Transverse colon (tissue), 4 donors: ENCODE data around the gene ERGIC3. TPM values are rescaled to one million over a fixed set of nuclear protein-coding genes. Genes with fewer than 3 reads are reported as not detected.

Experiments
- DNase-seq: peaks from one replicate; pipeline ENCODE4 v3.0.0-alpha.2; 2019
- H3K27ac ChIP-seq, 4 donors: fragments of 200-600 bp; sonication (generic); 2 replicates each; pipeline ENCODE4 v1.5.1; 2016 to 2018; ENCODE audit warnings: inconsistent platforms in 4 of 4
- H3K27me3 ChIP-seq: fragments of 200-600 bp; sonication (generic); 2 replicates; pipeline ENCODE4 v1.5.1; 2017; ENCODE audit warnings: inconsistent platforms
- H3K36me3 ChIP-seq, 4 donors: fragments of 200-600 bp; sonication (generic); 2 replicates each; pipeline ENCODE4 v1.5.1; 2017 to 2019; ENCODE audit warnings: inconsistent platforms in 4 of 4
- H3K4me1 ChIP-seq, 4 donors: fragments of 200-600 bp; sonication (generic); 2 replicates each; pipeline ENCODE4 v1.5.1; 2017 to 2020; ENCODE audit warnings: inconsistent platforms in 4 of 4
- H3K4me3 ChIP-seq, 4 donors: fragments of 200-600 bp; sonication (generic); 1 replicate in 1 of 4; 2 replicates in 3 of 4; pipeline versions ENCODE4 v1.5.1 to v1.6.1; 2017 to 2019; ENCODE audit warnings: inconsistent platforms in 4 of 4
- H3K9me3 ChIP-seq, 2 donors: fragments of 200-600 bp; sonication (generic); 2 replicates each; pipeline ENCODE4 v1.5.1; 2017 to 2019; ENCODE audit warnings: inconsistent platforms in 2 of 2
- CTCF ChIP-seq, 5 experiments: fragments of 200-600 bp in 3 of 5; fragments of 450-650 bp in 2 of 5; sonication (generic) in 3 of 5; IDR thresholded peaks; 1 replicate in 2 of 5; 2 replicates in 3 of 5; pipeline ENCODE4 v1.5.1; 2016 to 2017; ENCODE audit warnings: antibody characterized with exemption in 5 of 5, inconsistent platforms in 3 of 5, mild to moderate bottlenecking in 2 of 5, moderate library complexity in 1 of 5
- EP300 ChIP-seq: sonication (generic); formaldehyde crosslinking; IDR thresholded peaks from one replicate; pipeline ENCODE4 v1.6.1; 2017; ENCODE audit warnings: antibody characterized with exemption, low read depth
- POLR2A ChIP-seq: fragments of 450-650 bp; IDR thresholded peaks from one replicate; pipeline ENCODE4 v1.6.1; 2016; ENCODE audit warnings: antibody characterized with exemption, mild to moderate bottlenecking, moderate library complexity
- POLR2AphosphoS5 ChIP-seq, 3 donors: sonication (generic); formaldehyde crosslinking; IDR thresholded peaks; one replicate each; pipeline ENCODE4 v1.6.1; 2016; ENCODE audit warnings: antibody characterized with exemption in 3 of 3
- WGBS, 2 donors: methylation state at CpG; one replicate each; pipeline ENCODE4 v1.1.5; 2018; ENCODE audit warnings: low coverage in 1 of 2; 5-methylcytosine and 5-hydroxymethylcytosine counted together
- in situ Hi-C, 4 donors: fragments of 200-750 bp; cut with MboI; loops; one replicate each; pipeline versions ENCODE4 v1.15.0 to v1.15.1; 2017; ENCODE audit warnings: low sequenced_read_pairs in 3 of 4, low pct_ligation_motif_present in 1 of 4, low pct_unique_long_range_greater_than_20kb in 1 of 4
- intact Hi-C: fragments of 100-400 bp; cut with DNase I; formaldehyde crosslinking; loops from one replicate; pipeline ENCODE4 v1.15.1; 2023; ENCODE audit warnings: low total_unique reads
- total RNA-seq, 4 donors: library from RNA; depleted of rRNA; stranded (reverse); fragments of >200 nt; gene quantifications; one replicate each; pipeline ENCODE4 v1.1.0, GENCODE V29; 2016

Gene ERGIC3
- total RNA-seq, 4 donors from 2014 or later: 115 to 398 (median 237) TPM

GRCh38 chr20:35497780-35498189 lies 44.1 kb upstream of the ERGIC3 start:
- no peaks in the 10 kb centered on the region for H3K4me1 ChIP-seq
- TF ChIP-seq CTCF (IDR thresholded peaks at IDR 0.05) (no peak), POLR2AphosphoS5 (IDR thresholded peaks at IDR 0.05) (no peak), EP300 (no peak), POLR2A (no peak)
- peaks cover 0 to 69% (median 34%) of the 10 kb centered on the region in 4 donors for H3K36me3 ChIP-seq
- no peaks in the 10 kb centered on the region for H3K9me3 ChIP-seq
- in situ Hi-C loops (loop anchor here in 1 of 4 donors (25.0 kb wide), 1 partner anchor 390 kb away; no protein-coding TSS in a partner anchor), intact Hi-C loops (no loop called here)
- no peaks in the 10 kb centered on the region for H3K27me3 ChIP-seq
- peak; percentile 23 for DNase-seq
- 82% methylated on average over 9 of the region's 9 CpGs; no CpG with 5 or more reads in 1 of the 2 donors for WGBS, 2 donors
- H3K4me3 ChIP-seq: no peak overlapping the region
- peak overlapping the region in 3 of 4 donors; percentile 13 to 52 (median 23) for H3K27ac ChIP-seq

- intact Hi-C loops: no loop called here
- DNase-seq: no peak
- Histone ChIP-seq H3K4me1 (peaks cover 0 to 6% (median 0%) of the 10 kb centered on the region in 4 donors), H3K27me3 (no peaks in the 10 kb centered on the region), H3K27ac (no peak overlapping the region), H3K9me3 (no peaks in the 10 kb centered on the region), H3K4me3 (no peak overlapping the region), H3K36me3 (peaks cover 0 to 74% (median 32%) of the 10 kb centered on the region in 4 donors)
- 87% methylated on average over 1 of the region's 1 CpG; no CpG with 5 or more reads in 1 of the 2 donors for WGBS, 2 donors
- in situ Hi-C loops: loop anchor here in 1 of 4 donors (25.0 kb wide), 1 partner anchor 388 kb away; no protein-coding TSS in a partner anchor
- TF ChIP-seq CTCF (IDR thresholded peaks at IDR 0.05): no peak
- no peak for TF ChIP-seq EP300
- TF ChIP-seq POLR2A: no peak
- TF ChIP-seq POLR2AphosphoS5 (IDR thresholded peaks at IDR 0.05): no peak
Observed at GRCh38 chr20:35499271-35499670, 42.6 kb upstream of the ERGIC3 start.

DNA sequence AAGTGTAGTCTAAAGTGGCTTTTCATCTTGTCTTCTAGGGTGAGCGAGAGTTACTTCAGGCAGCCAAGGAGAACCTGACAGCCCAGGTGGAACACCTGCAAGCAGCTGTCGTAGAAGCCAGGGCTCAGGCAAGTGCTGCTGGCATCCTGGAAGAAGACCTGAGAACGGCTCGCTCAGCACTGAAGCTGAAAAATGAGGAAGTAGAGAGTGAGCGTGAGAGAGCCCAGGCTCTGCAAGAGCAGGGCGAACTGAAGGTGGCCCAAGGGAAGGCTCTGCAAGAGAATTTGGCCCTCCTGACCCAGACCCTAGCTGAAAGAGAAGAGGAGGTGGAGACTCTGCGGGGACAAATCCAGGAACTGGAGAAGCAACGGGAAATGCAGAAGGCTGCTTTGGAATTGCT lies 39.5 kb upstream of the ERGIC3 start:
- no peak overlapping the region for H3K27ac ChIP-seq
- WGBS, 2 donors: 83 to 84% methylated on average over 6 to 8 of the region's 8 CpGs
- intact Hi-C loops (no loop called here), in situ Hi-C loops (no loop called here)
- no peaks in the 10 kb centered on the region for H3K9me3 ChIP-seq
- TF ChIP-seq EP300: no peak
- TF ChIP-seq POLR2A: no peak
- no peak for TF ChIP-seq POLR2AphosphoS5 (IDR thresholded peaks at IDR 0.05)
- TF ChIP-seq CTCF (IDR thresholded peaks at IDR 0.05): no peak
- H3K27me3 ChIP-seq: no peaks in the 10 kb centered on the region
- H3K4me1 ChIP-seq: peaks cover 0 to 6% (median 0%) of the 10 kb centered on the region in 4 donors
- no peak overlapping the region for H3K4me3 ChIP-seq
- peak; percentile 17 for DNase-seq
- H3K36me3 ChIP-seq: peaks cover 0 to 55% (median 22%) of the 10 kb centered on the region in 4 donors

GRCh38 chr20:35503281-35503680 lies 38.6 kb upstream of the ERGIC3 start:
- Histone ChIP-seq H3K27me3 (no peaks in the 10 kb centered on the region), H3K4me1 (peaks cover 0 to 6% (median 0%) of the 10 kb centered on the region in 4 donors), H3K4me3 (no peak overlapping the region), H3K27ac (no peak overlapping the region), H3K36me3 (peaks cover 0 to 47% (median 18%) of the 10 kb centered on the region in 4 donors), H3K9me3 (no peaks in the 10 kb centered on the region)
- in situ Hi-C loops: no loop called here
- intact Hi-C loops: no loop called here
- TF ChIP-seq EP300 (no peak), POLR2A (no peak), CTCF (IDR thresholded peaks at IDR 0.05) (no peak), POLR2AphosphoS5 (IDR thresholded peaks at IDR 0.05) (no peak)
- WGBS, 2 donors: 88 to 95% methylated on average over 3 to 10 of the region's 10 CpGs
- no peak for DNase-seq
